GM19324 (cell line): ENCODE results near the gene SOX13.

Experiments
- ATAC-seq: cut with Tn5 transposase; IDR thresholded peaks from one replicate; pipeline ENCODE4 v1.9.1; 2021; ENCODE audit warnings: mild to moderate bottlenecking, moderate library complexity; ENCODE audit not compliant: unreplicated experiment, low FRiP score

The SOX13 gene

GRCh38 chr1:204149635-204150565 is 77.0 kb downstream of the SOX13 start:
- ATAC-seq, result no peak

- no peak for ATAC-seq
These were observed 78.0 kb downstream of the SOX13 start for GRCh38 chr1:204150702-204151551.

- ATAC-seq, result no peak
These were observed 78.8 kb downstream of the SOX13 start, which contains the start of gene ETNK2 for GRCh38 chr1:204151552-204152309. Gene ETNK2, minus strand, starts transcription at chr1:204152044. Its CDS starts 192 bp downstream, at chr1:204151852.

- no peak for ATAC-seq
These were observed 79.6 kb downstream of the SOX13 start for GRCh38 chr1:204152310-204153044.

- ATAC-seq, result no peak
These were observed 80.8 kb downstream of the SOX13 start for GRCh38 chr1:204153667-204154066.

GRCh38 chr1:204154568-204155255 is 81.8 kb downstream of the SOX13 start:
- no peak for ATAC-seq

GRCh38 chr1:204155881-204156280 is 83.0 kb downstream of the SOX13 start:
- ATAC-seq, result no peak

GRCh38 chr1:204157962-204158361 is 85.0 kb downstream of the SOX13 start:
- no peak for ATAC-seq

GRCh38 chr1:204161609-204162493 is 88.9 kb downstream of the SOX13 start:
- no peak for ATAC-seq

GRCh38 chr1:204162494-204163074 is 89.7 kb downstream of the SOX13 start:
- ATAC-seq, result no peak

- ATAC-seq, result no peak
These were observed 93.3 kb downstream of the SOX13 start, which contains the start of gene REN for GRCh38 chr1:204166219-204166618. Gene REN, minus strand, starts transcription at chr1:204166337. Its CDS starts 44 bp downstream, at chr1:204166293.

GRCh38 chr1:204167730-204168129 is 94.8 kb downstream of the SOX13 start:
- ATAC-seq, result no peak

GRCh38 chr1:204169858-204170257 is 96.9 kb downstream of the SOX13 start:
- ATAC-seq, result no peak

GRCh38 chr1:204170494-204171155 is 97.7 kb downstream of the SOX13 start:
- ATAC-seq, result no peak

GRCh38 chr1:204171751-204172178 is 98.8 kb downstream of the SOX13 start:
- ATAC-seq, result no peak

- ATAC-seq, result no peak
These were observed 99.6 kb downstream of the SOX13 start for GRCh38 chr1:204172404-204173029.

GRCh38 chr1:204174958-204175357 is 102.0 kb downstream of the SOX13 start:
- no peak for ATAC-seq
